ENCODE measurements around the gene PTPRT.

DNA sequence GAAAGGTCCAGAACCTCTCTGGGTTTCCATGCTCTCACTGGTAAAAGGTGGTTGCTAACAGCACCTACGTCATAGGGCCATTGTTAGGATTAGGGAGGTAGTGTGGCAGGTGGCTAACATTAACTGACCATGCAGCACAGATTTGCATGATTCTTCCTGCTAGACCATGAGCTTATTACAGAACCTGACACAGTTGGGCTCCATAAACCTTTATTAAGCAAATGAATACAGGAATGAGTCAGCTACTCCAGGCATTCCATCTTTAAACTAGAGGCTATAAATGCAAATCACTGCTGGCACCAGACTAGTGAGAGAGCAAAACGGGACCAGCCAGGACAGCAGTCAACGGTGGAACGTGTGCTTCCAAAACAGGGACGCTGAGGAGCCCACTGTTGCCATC, 440.1 kb downstream of the PTPRT start:
- TF ChIP-seq, protein P1, sequence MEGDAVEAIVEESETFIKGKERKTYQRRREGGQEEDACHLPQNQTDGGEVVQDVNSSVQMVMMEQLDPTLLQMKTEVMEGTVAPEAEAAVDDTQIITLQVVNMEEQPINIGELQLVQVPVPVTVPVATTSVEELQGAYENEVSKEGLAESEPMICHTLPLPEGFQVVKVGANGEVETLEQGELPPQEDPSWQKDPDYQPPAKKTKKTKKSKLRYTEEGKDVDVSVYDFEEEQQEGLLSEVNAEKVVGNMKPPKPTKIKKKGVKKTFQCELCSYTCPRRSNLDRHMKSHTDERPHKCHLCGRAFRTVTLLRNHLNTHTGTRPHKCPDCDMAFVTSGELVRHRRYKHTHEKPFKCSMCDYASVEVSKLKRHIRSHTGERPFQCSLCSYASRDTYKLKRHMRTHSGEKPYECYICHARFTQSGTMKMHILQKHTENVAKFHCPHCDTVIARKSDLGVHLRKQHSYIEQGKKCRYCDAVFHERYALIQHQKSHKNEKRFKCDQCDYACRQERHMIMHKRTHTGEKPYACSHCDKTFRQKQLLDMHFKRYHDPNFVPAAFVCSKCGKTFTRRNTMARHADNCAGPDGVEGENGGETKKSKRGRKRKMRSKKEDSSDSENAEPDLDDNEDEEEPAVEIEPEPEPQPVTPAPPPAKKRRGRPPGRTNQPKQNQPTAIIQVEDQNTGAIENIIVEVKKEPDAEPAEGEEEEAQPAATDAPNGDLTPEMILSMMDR (IDR thresholded peaks at IDR 0.05), result no peak
- no peak for TF ChIP-seq POLR2A (IDR thresholded peaks at IDR 0.05)
